Hepatocyte (in vitro differentiated cells): ENCODE results near the gene ADPRS.

Experiments used
- CTCF ChIP-seq: fragments of 200-600 bp; sonication (generic); IDR thresholded peaks from 2 replicates; pipeline ENCODE4 v1.5.1; 2016; ENCODE audit warnings: antibody characterized with exemption, mild to moderate bottlenecking; ENCODE audit not compliant: poor library complexity
- EZH2 ChIP-seq: fragments of 200-600 bp; sonication (generic); IDR thresholded peaks from 2 replicates; pipeline ENCODE4 v1.6.1; 2016; ENCODE audit warnings: antibody characterized with exemption, mild to moderate bottlenecking, borderline replicate concordance

GRCh38 chr1:36143424-36143823 is 54.7 kb downstream of the ADPRS start:
- TF ChIP-seq CTCF: no peak
- TF ChIP-seq EZH2: no peak
